Activated CD8-positive, alpha-beta memory T cell treated with anti-CD3 and anti-CD28 coated beads for 48 hours (primary cell): ENCODE results near the gene DPP6.

Experiments
- DNase-seq, 3 experiments: peaks; one replicate each; pipeline ENCODE4 v3.0.0-alpha.2; 2020; ENCODE audit warnings: low read depth in 2 of 3, low spot score in 2 of 3

DPP6 gene

GRCh38 chr7:154441811-154442210, 389.6 kb downstream of the DPP6 start:
- DNase-seq: no peak

DNA sequence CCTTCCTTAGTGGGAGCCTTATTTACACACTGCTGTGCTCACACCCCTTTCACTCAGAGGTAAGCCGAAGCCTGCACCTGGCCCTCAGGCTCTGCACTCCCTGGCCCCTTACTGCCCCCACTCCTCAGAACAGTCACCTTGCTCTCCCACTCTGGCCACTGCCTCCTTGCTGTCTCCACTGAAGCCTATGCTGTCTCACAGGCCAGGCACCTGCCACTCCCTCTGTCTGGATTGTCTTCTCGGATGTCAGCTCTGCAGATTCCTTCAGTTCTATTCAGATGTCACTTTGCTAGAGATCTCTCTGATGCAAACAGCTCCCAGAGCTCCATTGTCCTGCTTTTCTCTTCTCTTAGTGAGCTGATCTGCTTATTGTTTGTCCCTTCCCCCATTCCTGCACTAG, 390.7 kb downstream of the DPP6 start:
- DNase-seq: no peak

GRCh38 chr7:154450451-154450850, 398.3 kb downstream of the DPP6 start:
- no peak for DNase-seq

DNA sequence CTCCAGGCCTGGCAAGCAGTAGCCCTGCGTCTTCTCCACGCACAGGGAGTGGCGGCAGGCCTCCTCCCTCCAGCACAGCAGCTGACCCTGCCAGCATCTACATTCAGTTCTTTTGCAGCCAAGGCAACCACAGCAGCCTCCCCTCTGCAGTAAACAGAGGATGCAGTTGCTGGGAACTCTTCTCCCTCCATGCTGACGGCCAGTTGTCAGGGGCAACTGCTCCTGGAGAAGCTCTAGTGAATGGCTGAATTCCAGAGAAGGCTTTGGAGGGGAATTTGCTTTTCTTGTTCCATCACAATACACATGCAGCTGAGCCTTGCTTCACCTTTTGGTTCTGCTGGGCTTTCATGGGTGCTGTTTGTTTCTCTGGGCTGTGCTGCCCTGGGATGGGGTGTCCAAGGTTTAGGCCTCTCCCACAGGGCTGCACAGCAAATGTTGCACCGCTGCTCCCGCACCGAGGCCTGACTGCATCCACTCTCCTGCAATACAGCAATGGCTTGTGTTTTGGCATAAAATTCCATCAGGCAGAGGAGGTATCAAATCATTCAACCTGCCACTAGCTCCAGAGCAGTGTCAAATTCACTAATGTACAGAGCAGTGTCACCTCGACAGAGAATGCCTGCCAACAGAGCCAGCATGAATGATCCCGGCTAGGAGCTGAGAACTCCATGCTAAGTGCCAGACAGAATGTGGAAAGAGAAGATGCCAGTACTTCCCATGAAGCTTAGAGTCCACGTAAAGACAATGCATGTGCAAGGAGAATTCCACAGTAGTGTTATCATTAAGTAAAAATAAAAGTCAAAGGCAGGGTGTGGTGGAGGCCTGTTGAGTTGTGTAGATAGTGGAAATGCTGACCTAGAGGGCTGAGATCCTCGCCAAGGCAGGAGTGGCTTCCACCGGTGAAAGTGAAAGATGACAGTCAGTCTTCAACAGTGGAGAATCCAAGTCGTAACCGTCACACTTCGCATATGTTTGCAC, 399.6 kb downstream of the DPP6 start:
- no peak for DNase-seq

DNA sequence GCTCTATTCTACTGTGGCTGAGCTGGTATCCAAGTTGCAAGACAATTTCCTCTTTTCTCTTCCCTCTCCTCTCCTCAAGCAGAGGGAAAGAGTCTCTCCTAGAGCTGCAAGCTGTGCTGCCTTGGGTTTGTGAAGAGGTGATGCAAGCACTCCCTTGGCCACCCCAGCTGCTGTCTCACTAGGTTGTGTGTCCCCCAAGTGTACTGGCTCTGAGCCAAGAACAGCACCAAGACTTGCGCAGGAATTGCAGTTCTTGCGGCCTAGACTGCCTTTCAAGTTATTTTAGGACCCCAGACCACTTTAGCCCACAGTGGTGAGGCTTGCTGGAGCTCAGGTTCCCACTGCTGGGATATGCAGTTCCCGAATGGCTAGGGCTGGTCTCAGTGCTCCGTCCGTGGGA, 411.6 kb downstream of the DPP6 start:
- no peak for DNase-seq

DNA sequence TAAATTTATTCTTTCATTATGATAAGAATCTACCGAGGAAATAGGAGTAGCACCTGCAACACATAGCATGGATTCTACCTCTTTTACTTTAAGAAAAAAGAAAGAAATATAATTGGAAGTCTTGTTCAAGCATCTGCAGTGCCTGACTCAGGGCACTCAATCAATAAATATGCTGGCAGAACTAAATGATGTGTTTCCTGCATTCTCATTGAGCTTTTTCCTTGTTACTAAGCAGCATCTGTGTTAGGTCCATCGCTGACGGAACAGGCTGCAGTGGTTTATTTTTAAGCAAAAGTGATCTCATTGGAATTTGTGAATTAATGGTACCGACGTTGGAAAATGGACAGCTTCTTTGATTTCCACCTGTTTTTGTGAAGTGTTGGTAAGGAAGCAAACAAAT, 417.5 kb downstream of the DPP6 start:
- DNase-seq: no peak

GRCh38 chr7:154472343-154472742, 420.1 kb downstream of the DPP6 start:
- DNase-seq: no peak

DNA sequence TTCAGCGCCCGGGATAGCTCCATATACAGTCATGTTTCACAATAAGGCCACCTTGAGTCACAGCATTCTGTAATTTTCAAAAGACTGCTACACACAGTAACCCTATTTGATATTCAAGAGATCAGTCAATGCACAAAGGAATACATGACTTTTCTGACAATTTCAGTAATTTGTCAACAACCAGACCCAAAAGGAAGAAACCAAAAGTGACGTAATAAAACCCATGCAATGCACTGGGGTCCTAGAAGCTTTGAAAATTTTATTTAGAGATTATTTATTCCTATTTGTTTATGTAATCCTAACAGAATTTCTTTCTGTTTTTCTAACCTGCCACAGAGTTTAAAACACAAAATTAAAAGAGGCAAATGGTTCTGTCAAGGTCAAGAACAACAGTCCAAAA, 421.2 kb downstream of the DPP6 start:
- no peak for DNase-seq

- DNase-seq: no peak
Observed at GRCh38 chr7:154474903-154475520, 422.8 kb downstream of the DPP6 start.

DNA sequence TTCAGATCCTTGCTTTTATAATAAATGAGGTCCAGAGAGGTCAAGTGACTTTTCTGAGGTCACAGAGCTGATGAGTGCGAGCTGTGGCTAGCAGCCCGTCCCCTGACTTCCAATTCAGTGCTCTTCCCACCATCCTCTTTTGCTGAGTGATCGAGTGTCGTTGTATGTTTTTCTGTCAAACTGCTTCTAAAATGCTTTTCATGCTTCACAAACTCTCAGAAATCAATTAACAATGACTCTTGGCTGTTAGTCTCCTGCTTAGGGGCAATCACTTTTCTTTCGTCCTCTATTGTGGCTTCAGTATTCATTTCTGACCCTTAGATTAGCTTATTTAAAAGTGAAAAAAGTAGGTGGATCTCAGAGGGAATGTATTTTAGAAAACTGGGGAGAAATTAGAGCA, 423.7 kb downstream of the DPP6 start:
- no peak for DNase-seq

GRCh38 chr7:154480817-154481216, 428.6 kb downstream of the DPP6 start:
- DNase-seq: no peak

- DNase-seq: no peak
Observed at GRCh38 chr7:154482863-154483262, 430.7 kb downstream of the DPP6 start.

- DNase-seq: no peak
Observed at GRCh38 chr7:154484406-154484805, 432.2 kb downstream of the DPP6 start.

- no peak for DNase-seq
Observed at GRCh38 chr7:154484943-154485342, 432.7 kb downstream of the DPP6 start.

GRCh38 chr7:154489897-154490296, 437.7 kb downstream of the DPP6 start:
- no peak for DNase-seq

DNA sequence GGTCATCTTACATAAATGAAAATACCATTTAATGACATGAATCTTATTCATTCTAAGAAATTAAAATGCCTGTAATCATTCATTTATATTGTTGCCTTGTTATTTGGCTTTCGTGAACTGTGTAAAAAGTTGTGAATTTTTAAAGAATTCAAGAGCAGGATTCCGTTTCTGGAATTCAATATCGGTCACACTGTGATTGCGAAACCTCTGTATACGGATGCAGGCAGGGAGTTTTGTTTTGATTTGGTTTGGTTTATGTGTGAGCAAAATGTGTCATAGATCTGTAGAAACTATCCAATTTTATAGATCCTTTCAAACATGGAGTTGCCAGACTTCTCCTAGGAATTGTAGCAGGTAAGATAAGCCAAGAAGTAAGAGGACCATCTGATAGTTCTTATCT, 441.4 kb downstream of the DPP6 start:
- DNase-seq: no peak

- DNase-seq: no peak
Observed at GRCh38 chr7:154497751-154498150, 445.6 kb downstream of the DPP6 start.

DNA sequence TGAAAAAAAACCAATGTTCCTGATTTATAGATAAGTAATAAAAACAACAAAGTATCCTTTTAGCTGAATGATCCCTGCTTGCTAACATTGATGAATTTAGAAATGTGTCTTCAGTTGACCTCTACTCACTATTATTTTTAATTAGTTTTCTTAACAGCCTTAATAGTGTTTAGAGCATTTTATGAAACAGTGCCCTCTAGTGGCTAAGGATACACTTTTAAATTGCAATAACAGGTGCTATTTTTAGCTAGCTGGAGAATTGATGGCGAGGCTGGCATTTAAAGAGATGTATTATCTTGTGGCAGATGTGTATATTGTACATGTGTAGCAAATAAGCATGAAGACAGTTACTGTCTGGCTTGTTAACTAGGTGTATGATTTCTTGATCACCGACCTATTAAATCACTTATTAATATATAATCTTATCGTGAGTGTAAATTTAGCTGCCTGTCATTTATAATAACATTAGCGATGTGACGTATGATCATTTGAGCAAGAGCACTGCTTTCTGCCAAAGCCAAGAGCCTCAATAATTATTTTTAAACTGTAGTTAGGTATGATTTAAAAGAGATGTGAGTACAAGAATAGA, 451.9 kb downstream of the DPP6 start:
- DNase-seq: no peak

DNA sequence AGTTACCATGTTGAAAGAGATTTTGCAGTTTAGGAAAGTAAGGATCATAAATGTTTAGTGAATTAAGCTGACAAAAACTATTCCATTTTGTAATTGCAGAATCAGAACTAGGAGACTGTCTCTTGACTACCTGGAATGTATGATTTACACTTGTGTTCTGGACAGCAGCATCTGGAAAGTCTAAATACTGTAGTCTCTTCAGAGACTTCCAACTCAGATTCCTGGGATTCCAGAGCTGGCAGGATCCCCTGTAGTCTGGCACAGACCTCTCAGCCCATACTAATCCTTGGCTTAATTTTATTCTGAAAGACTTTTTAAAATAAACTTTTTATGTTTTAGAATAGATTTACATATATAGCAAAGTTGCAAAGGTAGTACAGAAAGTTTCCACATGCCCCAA, 452.7 kb downstream of the DPP6 start:
- no peak for DNase-seq

DNA sequence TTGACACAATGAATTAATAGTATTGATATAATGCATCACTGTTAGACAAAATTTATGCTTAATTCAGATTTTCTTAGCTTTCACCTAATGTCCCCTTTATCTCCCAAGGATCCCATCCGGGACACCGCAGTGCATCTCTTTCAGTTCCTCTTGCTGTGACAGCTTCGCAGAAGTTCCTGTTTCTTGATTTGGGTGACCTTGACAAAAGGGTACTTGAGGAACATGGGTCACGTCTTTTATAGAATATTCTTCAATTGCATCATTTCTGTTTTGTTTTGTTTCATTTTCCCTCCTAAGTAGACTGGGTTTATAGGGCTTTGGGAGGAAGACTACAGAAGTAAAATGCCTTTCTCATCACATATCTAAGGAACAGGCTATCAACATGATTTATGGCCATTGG, 453.2 kb downstream of the DPP6 start:
- no peak for DNase-seq

GRCh38 chr7:154509192-154509591, 457.0 kb downstream of the DPP6 start:
- no peak for DNase-seq

GRCh38 chr7:154512121-154512833, 460.1 kb downstream of the DPP6 start:
- no peak for DNase-seq
